ENCODE results near the gene CACNA2D3.

CACNA2D3 gene

DNA sequence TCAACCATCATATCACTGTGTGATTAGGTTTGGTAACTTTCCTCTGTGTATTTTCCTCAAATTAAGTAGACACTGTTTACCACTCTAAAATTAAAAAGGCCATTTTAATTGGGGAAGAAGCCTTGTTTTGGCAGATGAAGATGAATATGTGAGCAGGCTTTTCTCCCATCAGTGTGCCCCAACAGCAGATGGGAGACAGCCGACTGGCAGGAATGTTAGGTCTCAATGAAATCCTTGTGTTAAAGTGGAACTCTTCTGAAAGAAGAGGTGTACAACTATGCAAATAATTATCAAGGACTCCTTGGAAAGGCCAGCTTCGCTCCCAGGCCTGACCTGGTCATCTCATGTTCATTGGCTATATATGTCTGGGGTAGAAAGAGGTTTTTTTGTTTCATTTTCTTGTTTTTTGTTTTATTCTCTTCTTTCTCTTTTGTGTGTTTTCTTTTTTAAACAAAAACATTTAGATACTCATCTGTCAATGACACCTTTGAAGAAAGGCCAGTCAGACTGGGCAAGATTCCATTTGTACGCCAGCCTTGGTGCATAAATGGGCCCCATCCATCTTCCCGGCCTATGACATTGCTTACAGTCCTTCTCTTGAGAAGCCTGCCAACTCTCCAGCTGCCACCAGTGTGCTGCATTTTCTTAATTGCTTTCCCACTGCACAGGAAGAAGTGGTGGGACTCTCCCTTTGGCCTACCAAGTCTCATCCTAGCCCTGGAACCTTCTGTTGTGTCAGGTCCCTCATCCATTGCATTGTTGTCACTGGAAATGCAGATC is 779.7 kb downstream of the CACNA2D3 start:
- no peak for DNase-seq

DNA sequence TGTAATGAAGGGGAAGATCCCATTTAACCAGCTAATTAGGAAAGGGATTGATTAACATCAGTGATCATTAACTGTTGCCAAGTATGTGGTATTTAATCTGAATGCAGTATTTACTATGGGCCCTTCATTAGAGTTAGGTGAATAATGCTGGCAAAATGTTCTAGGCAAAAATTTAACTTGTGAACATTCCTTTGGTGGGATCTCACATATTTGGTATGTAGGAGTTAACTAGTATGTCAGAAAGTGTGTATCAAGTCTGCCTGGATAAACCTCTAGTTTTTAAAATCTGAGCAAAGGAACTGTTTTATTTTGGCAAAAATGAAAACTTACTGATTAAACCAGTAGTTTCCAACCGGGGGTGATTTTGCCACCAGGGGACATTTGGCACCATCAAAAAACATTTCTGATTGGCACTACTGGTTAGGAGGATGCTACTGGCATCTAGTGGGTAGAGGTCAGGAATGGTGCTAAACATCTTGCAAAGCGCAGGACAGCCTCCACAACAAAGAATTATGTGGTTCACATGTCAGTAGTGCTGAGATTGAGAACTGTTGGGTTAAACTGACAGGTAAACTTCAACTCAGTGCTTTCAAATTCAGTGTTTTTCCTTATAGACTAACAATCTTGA is 783.0 kb downstream of the CACNA2D3 start:
- no peak for DNase-seq

DNA sequence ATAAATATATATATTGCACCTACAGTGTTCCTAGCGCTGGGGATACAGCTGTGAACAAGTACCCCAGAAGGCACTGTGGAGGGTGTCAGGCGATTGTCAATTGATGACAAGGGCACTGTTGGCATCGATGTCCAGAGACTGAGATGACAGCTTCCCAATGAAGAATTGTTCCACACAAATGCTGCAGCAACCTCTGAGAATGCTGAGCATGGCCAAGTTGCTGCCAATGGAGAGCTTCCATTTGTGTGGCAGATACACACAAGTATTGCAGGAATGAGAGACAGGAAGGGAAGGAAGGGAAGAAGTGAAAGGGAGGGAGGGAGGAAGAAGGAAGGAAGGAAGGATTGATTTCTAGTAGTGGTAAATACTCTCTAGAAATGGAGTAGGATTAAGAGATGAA is 783.6 kb downstream of the CACNA2D3 start:
- DNase-seq: no peak

- DNase-seq: no peak
These were observed 784.4 kb downstream of the CACNA2D3 start for GRCh38 chr3:54906763-54907162.

GRCh38 chr3:54909191-54909590 is 786.8 kb downstream of the CACNA2D3 start:
- DNase-seq: no peak

DNA sequence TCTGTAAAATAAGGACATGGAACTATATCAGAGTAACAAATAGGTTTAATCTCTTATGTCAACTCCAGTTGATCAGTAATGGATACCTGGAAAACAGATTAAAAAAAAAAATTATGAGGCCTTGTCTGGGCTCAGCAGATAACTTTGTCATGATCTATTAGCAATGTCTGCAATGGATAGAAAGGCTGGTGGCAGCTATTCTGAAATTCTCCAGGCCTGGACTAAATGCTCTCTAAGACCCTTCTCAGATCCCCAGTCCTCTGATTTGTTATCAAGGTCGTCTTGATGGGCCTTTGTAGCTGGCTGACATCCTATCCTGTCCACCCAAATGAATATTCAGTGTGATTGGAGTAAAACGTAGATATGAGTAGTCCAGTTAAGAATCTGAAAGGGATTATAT is 791.8 kb downstream of the CACNA2D3 start:
- DNase-seq: no peak

GRCh38 chr3:54915181-54915580 is 792.8 kb downstream of the CACNA2D3 start:
- no peak for DNase-seq

GRCh38 chr3:54915976-54916375 is 793.6 kb downstream of the CACNA2D3 start:
- no peak for DNase-seq

- DNase-seq: no peak
These were observed 794.4 kb downstream of the CACNA2D3 start for GRCh38 chr3:54916732-54917131.

- no peak for DNase-seq
These were observed 794.8 kb downstream of the CACNA2D3 start for GRCh38 chr3:54917174-54917573.

DNA sequence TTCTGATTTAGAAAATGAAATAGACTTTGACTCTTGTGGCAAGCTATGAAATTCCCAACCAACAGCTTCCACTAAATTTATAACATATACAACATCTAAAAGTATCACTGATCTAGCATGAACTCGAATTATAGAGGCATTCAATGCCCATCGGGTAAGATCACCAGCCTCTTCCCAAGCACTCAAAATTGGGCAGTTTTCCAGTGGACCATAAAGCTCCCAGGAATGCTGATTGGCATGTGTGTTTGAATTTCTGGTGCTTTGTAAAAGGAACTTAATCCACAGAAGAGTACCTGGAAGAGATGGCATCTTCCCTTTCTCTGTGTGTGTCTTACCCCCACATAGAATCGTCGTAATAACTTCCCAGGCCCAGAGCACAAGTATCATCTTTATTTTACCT is 795.5 kb downstream of the CACNA2D3 start:
- no peak for DNase-seq

DNA sequence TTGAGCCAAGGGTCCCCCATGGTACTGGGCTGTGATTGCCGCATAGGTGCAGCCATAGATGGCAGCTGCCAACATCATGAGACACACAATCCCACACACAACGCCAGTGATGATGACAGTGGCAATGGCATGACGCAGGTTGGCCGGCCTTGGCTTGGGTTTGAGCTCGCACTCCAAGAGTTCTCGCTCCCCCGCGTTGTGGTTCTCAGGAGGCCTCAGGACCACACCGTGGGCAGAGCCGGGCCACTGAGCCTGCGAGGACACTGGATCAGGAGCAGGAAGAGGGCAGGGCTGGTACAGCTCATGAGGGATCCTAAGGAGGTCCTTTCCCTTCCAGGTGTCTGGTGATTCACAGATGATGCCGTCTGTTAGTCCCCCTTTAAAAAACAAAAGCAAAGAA is 796.2 kb downstream of the CACNA2D3 start:
- DNase-seq: no peak

GRCh38 chr3:54928046-54928770 is 805.9 kb downstream of the CACNA2D3 start, which contains the start of gene LRTM1:
TSS of gene LRTM1 (minus strand) at chr3:54928059. CDS start at chr3:54927911, 148 bp downstream.
- no peak for DNase-seq

DNA sequence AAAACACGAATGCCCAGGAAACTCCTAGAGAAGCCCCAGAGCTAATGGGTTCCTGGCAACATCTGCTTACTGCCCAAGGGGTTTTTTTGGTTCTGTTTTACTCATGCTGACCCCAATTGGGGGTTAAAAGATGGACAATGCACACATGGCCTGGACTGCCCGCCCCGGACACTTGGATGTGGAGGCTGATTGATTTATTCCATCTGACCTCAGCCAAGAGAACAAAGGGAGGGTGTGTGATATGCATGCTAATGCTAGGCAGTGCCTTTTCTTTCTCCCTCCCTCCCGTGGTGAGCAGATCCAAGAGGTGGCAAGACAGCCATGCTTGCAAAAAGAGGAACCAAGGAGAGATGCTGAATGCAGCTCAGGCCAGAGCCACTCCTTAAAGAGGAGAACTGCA is 808.8 kb downstream of the CACNA2D3 start:
- DNase-seq: no peak

GRCh38 chr3:54932606-54933005 is 810.3 kb downstream of the CACNA2D3 start:
- no peak for DNase-seq

GRCh38 chr3:54935869-54936268 is 813.5 kb downstream of the CACNA2D3 start:
- no peak for DNase-seq

- no peak for DNase-seq
These were observed 814.2 kb downstream of the CACNA2D3 start for GRCh38 chr3:54936561-54936960.

DNA sequence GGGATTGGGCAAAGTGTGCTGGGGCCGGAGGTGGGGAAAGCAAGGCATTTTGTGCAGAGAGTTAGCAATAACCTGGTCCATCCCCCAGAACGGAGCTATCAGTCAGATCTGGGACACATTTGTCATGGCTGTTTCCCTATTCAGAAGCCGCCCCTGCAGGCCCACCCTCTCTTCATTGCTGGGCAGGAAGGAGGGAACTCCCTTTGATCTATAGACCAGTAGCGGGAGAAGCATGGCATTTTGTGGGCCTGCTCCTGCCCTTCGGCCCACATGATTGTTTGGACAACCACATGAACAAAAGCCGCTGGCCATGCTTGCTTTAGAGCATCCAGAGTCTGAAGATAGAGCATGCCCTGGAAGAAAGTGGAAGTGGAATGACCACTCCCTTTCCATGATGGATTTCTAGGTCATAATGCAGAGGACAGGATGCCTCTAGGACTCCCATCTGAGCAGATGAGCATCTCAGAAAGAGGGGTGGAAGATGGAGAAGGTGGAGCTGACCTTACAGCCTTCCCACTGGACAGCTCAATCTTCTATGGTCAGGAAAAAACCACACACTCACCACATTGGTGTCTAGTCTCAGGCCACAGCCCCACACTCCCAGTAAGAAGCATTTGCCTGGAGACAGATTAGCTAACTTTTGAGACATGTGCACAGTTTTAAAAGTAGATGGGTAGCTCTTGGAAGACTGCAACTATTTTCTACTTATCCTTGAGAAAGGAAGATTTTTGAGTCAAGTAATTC is 817.4 kb downstream of the CACNA2D3 start:
- DNase-seq: no peak

DNA sequence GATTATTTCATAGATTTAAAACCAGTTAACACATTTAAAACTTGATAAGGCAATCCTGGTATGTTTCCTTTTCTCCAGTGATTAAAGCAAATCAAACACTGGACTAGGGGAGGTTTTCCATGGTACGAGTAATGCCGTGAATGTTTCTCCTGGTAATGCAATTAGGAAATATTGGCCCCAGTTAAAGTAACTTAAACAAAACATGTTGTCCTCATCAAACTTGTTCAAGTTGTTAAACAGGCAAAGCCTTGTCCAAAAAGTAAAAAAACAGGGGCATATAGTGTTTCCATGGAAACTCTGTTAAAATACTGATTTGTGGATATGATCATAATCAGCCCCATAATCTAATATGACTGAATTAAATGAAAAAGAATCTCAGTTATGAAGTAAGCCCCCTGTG is 818.6 kb downstream of the CACNA2D3 start:
- no peak for DNase-seq

DNA sequence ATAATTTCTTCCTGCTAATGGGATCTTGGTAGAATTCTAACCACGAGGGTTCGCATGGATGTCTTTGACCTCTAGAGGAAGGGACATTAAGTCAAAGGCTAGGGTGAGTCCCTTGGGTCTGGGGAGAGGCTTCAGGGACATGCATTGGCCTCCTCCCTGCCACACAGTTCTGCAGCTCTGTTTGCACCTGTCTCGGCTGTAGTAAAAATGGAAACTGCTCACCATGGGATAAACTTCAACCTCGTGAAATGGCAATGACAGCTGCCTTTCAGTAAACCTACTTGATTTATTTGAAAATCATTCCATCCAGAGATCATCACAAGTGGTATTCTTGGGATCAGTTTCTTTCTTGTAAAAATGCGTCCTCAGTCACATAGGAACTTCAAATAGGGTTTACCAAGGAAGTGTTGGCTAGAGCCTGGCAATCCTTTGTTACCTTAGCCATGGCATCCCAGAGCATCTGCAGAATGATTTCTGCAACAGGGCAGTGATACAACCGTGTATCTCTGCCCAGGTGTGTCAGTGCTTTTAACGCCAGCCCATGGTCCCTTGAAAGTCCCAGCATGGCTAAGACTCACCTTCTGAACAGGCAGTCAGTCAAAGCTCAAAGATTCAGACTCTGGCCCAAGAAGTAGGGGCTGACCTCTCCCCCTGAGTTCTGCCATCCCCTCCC is 819.5 kb downstream of the CACNA2D3 start:
- no peak for DNase-seq

GRCh38 chr3:54949491-54950044 is 827.2 kb downstream of the CACNA2D3 start:
- DNase-seq: no peak

DNA sequence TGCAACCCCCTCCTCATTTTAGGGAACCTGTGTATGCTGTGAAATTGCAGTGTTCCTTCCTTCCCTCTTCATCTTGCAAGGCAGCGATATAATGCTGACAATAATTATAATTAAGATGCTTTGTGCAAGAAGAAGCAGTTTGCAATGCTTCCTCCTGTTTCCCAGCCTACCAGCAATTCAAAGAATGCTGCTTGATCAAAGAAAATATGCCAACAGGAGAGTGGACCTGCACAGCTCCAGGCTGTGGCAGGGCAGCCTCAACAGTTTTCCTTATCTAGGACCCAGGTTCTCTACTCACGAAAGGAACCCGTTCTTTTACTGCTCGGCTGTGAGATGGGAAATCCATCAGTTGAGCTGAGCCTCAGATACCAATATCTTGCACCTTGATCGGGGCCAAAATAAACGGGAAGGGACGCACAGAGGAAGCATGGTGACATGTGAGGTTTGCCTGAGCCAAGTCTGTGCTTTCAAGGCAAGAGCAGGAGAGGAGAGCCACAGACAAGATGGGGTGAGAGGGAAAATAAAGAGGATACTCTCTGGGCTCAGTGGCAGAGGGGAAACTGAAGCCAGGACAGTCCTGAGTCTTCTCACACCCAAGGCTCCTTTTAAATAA is 828.1 kb downstream of the CACNA2D3 start:
- DNase-seq: no peak
